Ascending aorta (tissue), 2 donors: ENCODE data around the gene SRD5A1. TPM values are rescaled to one million over a fixed set of nuclear protein-coding genes. Genes with fewer than 3 reads are reported as not detected.

Source experiments
- DNase-seq, 2 donors: peaks; one replicate each; pipeline ENCODE4 v3.0.0-alpha.2; 2019; ENCODE audit warnings: low spot score in 2 of 2
- H3K27ac ChIP-seq, 2 donors: fragments of 200-600 bp; sonication (generic); one replicate each; pipeline ENCODE4 v1.5.1; 2016 to 2017; ENCODE audit warnings: mild to moderate bottlenecking in 1 of 2
- H3K27me3 ChIP-seq: fragments of 200-600 bp; sonication (generic); one replicate; pipeline ENCODE4 v1.5.1; 2017
- H3K36me3 ChIP-seq, 2 donors: fragments of 200-600 bp; sonication (generic); one replicate each; pipeline ENCODE4 v1.5.1; 2016
- H3K4me1 ChIP-seq, 2 donors: fragments of 200-600 bp; sonication (generic); one replicate each; pipeline ENCODE4 v1.5.1; 2016 to 2017; ENCODE audit warnings: mild to moderate bottlenecking in 1 of 2
- H3K4me3 ChIP-seq, 2 donors: fragments of 200-600 bp; sonication (generic); one replicate each; pipeline ENCODE4 v1.5.1; 2016 to 2017; ENCODE audit warnings: mild to moderate bottlenecking in 1 of 2
- H3K9me3 ChIP-seq, 2 donors: fragments of 200-600 bp; sonication (generic); one replicate each; pipeline ENCODE4 v1.5.1; 2016
- CTCF ChIP-seq, 3 experiments: fragments of 200-600 bp in 2 of 3; fragments of 450-650 bp in 1 of 3; sonication (generic) in 2 of 3; IDR thresholded peaks; one replicate each; pipeline ENCODE4 v1.5.1; 2016 to 2019; ENCODE audit warnings: antibody characterized with exemption in 3 of 3, mild to moderate bottlenecking in 1 of 3, moderate library complexity in 1 of 3
- intact Hi-C: fragments of 100-400 bp; cut with DNase I; formaldehyde crosslinking; loops from one replicate; pipeline ENCODE4 v1.15.1; 2023
- total RNA-seq: library from RNA; depleted of rRNA; stranded (reverse); fragments of >200 nt; gene quantifications from one replicate; pipeline ENCODE4 v1.1.0, GENCODE V29; 2016

The SRD5A1 gene
- total RNA-seq, 1 donor from 2014 or later = 186 TPM

- Histone ChIP-seq H3K4me3 (no peak overlapping the region), H3K27me3 (no peaks in the 10 kb centered on the region), H3K36me3 (peaks cover 4 to 11% of the 10 kb centered on the region in 2 donors), H3K27ac (no peak overlapping the region), H3K4me1 (peaks cover 0 to 14% of the 10 kb centered on the region in 2 donors), H3K9me3 (no peaks in the 10 kb centered on the region)
- intact Hi-C loops = loop anchor here (5.0 to 10.0 kb wide), 3 partner anchors 97 to 760 kb away; partner anchors contain the start of gene ADCY2
- DNase-seq = no peak
- no peak for TF ChIP-seq CTCF (IDR thresholded peaks at IDR 0.05)
These were observed 1.7 kb downstream of the SRD5A1 start for GRCh38 chr5:6634788-6635430.

- peaks cover 0 to 12% of the 10 kb centered on the region in 2 donors for H3K4me1 ChIP-seq
- no peak for DNase-seq
- H3K36me3 ChIP-seq = peaks cover 0 to under 1% of the 10 kb centered on the region in 2 donors
- no peak for TF ChIP-seq CTCF (IDR thresholded peaks at IDR 0.05)
- no peaks in the 10 kb centered on the region for H3K27me3 ChIP-seq
- H3K9me3 ChIP-seq = no peaks in the 10 kb centered on the region
- no peak overlapping the region for H3K4me3 ChIP-seq
- no peak overlapping the region for H3K27ac ChIP-seq
- intact Hi-C loops = loop anchor here (10.0 kb wide), 1 partner anchor 759 kb away; the partner anchor contains the start of gene ADCY2
These were observed 3.1 kb downstream of the SRD5A1 start for GRCh38 chr5:6636293-6636692.

- intact Hi-C loops = loop anchor here (10.0 kb wide), 1 partner anchor 758 kb away; the partner anchor contains the start of gene ADCY2
- Histone ChIP-seq H3K27me3 (no peaks in the 10 kb centered on the region), H3K4me1 (peaks cover 0 to 6% of the 10 kb centered on the region in 2 donors), H3K4me3 (no peak overlapping the region), H3K36me3 (no peaks in the 10 kb centered on the region), H3K9me3 (no peaks in the 10 kb centered on the region), H3K27ac (no peak overlapping the region)
- DNase-seq = no peak
- no peak for TF ChIP-seq CTCF (IDR thresholded peaks at IDR 0.05)
These were observed 3.8 kb downstream of the SRD5A1 start for GRCh38 chr5:6637022-6637421.

GRCh38 chr5:6637590-6637989, 4.3 kb downstream of the SRD5A1 start:
- TF ChIP-seq CTCF (IDR thresholded peaks at IDR 0.05) = no peak
- intact Hi-C loops = loop anchor here (10.0 kb wide), 1 partner anchor 757 kb away; the partner anchor contains the start of gene ADCY2
- Histone ChIP-seq H3K27ac (no peak overlapping the region), H3K9me3 (no peaks in the 10 kb centered on the region), H3K4me1 (peaks cover 0 to 3% of the 10 kb centered on the region in 2 donors), H3K36me3 (no peaks in the 10 kb centered on the region), H3K4me3 (no peak overlapping the region), H3K27me3 (no peaks in the 10 kb centered on the region)
- no peak for DNase-seq

- H3K4me3 ChIP-seq = no peak overlapping the region
- peaks cover 0 to 3% of the 10 kb centered on the region in 2 donors for H3K4me1 ChIP-seq
- no peaks in the 10 kb centered on the region for H3K36me3 ChIP-seq
- no peak for DNase-seq
- H3K9me3 ChIP-seq = no peaks in the 10 kb centered on the region
- no peak for TF ChIP-seq CTCF (IDR thresholded peaks at IDR 0.05)
- H3K27ac ChIP-seq = no peak overlapping the region
- H3K27me3 ChIP-seq = no peaks in the 10 kb centered on the region
- intact Hi-C loops = loop anchor here (10.0 kb wide), 1 partner anchor 757 kb away; the partner anchor contains the start of gene ADCY2
These were observed 5.0 kb downstream of the SRD5A1 start for GRCh38 chr5:6638236-6638635.
